ENCODE measurements around the gene STK24.

GRCh38 chr13:98619556-98619955 is 42.6 kb upstream of the STK24 start:
- TF ChIP-seq ISL1 (CRISPR knock-in tag; IDR thresholded peaks at IDR 0.05), result no peak
- no peak for TF ChIP-seq CREB5 (CRISPR knock-in tag; IDR thresholded peaks at IDR 0.05; ENCODE audit: low read depth)
- TF ChIP-seq ZNF70 (CRISPR knock-in tag; IDR thresholded peaks at IDR 0.05), result no peak
- no peak for TF ChIP-seq ZFP3 (CRISPR knock-in tag; IDR thresholded peaks at IDR 0.05)
- no peak for TF ChIP-seq ARNTL (CRISPR knock-in tag; IDR thresholded peaks at IDR 0.05; ENCODE audit: borderline replicate concordance, low read depth)
- no peak for TF ChIP-seq ESRRG (CRISPR knock-in tag; IDR thresholded peaks at IDR 0.05)
- TF ChIP-seq SNAI2 (CRISPR knock-in tag; IDR thresholded peaks at IDR 0.05), result no peak
- TF ChIP-seq POU6F1 (CRISPR knock-in tag; IDR thresholded peaks at IDR 0.05; ENCODE audit: borderline replicate concordance, low read depth), result no peak
- no peak for TF ChIP-seq GLIS3 (CRISPR knock-in tag; IDR thresholded peaks at IDR 0.05)
- TF ChIP-seq ZFP30 (CRISPR knock-in tag; IDR thresholded peaks at IDR 0.05), result no peak
- no peak for TF ChIP-seq CSDC2 (CRISPR knock-in tag; IDR thresholded peaks at IDR 0.05)
- TF ChIP-seq PATZ1 (CRISPR knock-in tag; IDR thresholded peaks at IDR 0.05; ENCODE audit: borderline replicate concordance), result no peak
- TF ChIP-seq RARB (CRISPR knock-in tag; IDR thresholded peaks at IDR 0.05), result no peak
- TF ChIP-seq BACH2 (CRISPR knock-in tag; IDR thresholded peaks at IDR 0.05; ENCODE audit: borderline replicate concordance), result no peak
